ENCODE measurements around the gene HPS5. TPM values are rescaled to one million over a fixed set of nuclear protein-coding genes. Genes with fewer than 3 reads are reported as not detected.
"Not testable (repeated sequence)": the region's sequence is repeated elsewhere in the genome, so short reads cannot be mapped to it uniquely, and the experiment has no call there.

Gene HPS5
- total RNA-seq, 1 donor from 2014 or later = 14.7 TPM

- no peak for DNase-seq (ENCODE audit: low spot score)
- Mint-ChIP-seq H3K4me1 (ENCODE audit: unreplicated experiment) (no peaks in the 10 kb centered on the region), H3K9me3 (ENCODE audit: unreplicated experiment) (no peaks in the 10 kb centered on the region), H3K27me3 (ENCODE audit: unreplicated experiment) (no peaks in the 10 kb centered on the region), H3K27ac (ENCODE audit: unreplicated experiment) (no peak overlapping the region), H3K36me3 (ENCODE audit: low read depth, unreplicated experiment) (peaks cover 8% of the 10 kb centered on the region), H3K4me3 (ENCODE audit: unreplicated experiment) (no peak overlapping the region)
- TF ChIP-seq, protein P1, sequence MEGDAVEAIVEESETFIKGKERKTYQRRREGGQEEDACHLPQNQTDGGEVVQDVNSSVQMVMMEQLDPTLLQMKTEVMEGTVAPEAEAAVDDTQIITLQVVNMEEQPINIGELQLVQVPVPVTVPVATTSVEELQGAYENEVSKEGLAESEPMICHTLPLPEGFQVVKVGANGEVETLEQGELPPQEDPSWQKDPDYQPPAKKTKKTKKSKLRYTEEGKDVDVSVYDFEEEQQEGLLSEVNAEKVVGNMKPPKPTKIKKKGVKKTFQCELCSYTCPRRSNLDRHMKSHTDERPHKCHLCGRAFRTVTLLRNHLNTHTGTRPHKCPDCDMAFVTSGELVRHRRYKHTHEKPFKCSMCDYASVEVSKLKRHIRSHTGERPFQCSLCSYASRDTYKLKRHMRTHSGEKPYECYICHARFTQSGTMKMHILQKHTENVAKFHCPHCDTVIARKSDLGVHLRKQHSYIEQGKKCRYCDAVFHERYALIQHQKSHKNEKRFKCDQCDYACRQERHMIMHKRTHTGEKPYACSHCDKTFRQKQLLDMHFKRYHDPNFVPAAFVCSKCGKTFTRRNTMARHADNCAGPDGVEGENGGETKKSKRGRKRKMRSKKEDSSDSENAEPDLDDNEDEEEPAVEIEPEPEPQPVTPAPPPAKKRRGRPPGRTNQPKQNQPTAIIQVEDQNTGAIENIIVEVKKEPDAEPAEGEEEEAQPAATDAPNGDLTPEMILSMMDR (IDR thresholded peaks at IDR 0.05; ENCODE audit: unreplicated experiment) = no peak
Measured at GRCh38 chr11:18270102-18270501, 51.8 kb downstream of the HPS5 start.

DNA sequence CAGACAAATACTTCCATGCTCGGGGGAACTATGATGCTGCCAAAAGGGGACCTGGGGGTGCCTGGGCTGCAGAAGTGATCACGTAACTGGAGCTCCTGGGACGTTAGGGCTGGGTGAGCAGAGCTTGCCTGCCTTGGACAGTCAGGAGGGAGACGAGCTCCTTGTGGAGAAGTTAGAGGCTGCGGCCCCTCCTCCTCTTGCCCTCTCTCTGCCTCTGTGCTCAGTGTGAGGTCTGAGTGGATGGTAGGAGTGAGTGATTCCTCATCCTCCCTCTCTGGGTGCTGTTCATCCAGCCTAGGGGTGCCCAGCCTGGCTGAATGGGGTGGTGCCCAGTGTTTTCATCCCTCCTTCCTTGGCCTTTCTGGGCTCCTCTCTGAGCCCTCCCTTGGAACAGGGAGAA lies 52.7 kb downstream of the HPS5 start:
- H3K27ac Mint-ChIP-seq (ENCODE audit: unreplicated experiment); H3K9me3 Mint-ChIP-seq (ENCODE audit: unreplicated experiment); H3K27me3 Mint-ChIP-seq (ENCODE audit: unreplicated experiment); H3K36me3 Mint-ChIP-seq (ENCODE audit: low read depth, unreplicated experiment); H3K4me1 Mint-ChIP-seq (ENCODE audit: unreplicated experiment); H3K4me3 Mint-ChIP-seq (ENCODE audit: unreplicated experiment); DNase-seq (ENCODE audit: low spot score): not testable (repeated sequence)

GRCh38 chr11:18267335-18268133 lies 54.4 kb downstream of the HPS5 start:
- not testable (repeated sequence) for H3K4me1 Mint-ChIP-seq (ENCODE audit: unreplicated experiment); H3K9me3 Mint-ChIP-seq (ENCODE audit: unreplicated experiment); DNase-seq (ENCODE audit: low spot score); H3K27ac Mint-ChIP-seq (ENCODE audit: unreplicated experiment); H3K27me3 Mint-ChIP-seq (ENCODE audit: unreplicated experiment); H3K36me3 Mint-ChIP-seq (ENCODE audit: low read depth, unreplicated experiment); H3K4me3 Mint-ChIP-seq (ENCODE audit: unreplicated experiment)

DNA sequence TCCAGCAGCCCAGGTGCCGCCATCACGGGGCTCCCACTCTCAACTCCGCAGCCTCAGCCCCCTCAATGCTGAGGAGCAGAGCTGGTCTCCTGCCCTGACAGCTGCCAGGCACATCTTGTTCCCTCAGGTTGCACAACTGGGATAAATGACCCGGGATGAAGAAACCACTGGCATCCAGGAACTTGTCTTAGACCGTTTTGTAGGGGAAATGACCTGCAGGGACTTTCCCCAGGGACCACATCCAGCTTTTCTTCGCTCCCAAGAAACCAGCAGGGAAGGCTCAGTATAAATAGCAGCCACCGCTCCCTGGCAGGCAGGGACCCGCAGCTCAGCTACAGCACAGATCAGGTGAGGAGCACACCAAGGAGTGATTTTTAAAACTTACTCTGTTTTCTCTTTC lies 56.0 kb downstream of the HPS5 start, which contains the start of gene SAA1:
TSS of gene SAA1 (plus strand) at position 316 of the 400 bp plus-strand sequence. CDS start 624 bp downstream, outside the sequence.
- H3K9me3 Mint-ChIP-seq (ENCODE audit: unreplicated experiment) = no peaks in the 10 kb centered on the region
- TF ChIP-seq, protein P1 (IDR thresholded peaks at IDR 0.05; ENCODE audit: unreplicated experiment) = no peak
- no peak within 1 kb of the TSS for H3K4me3 Mint-ChIP-seq (ENCODE audit: unreplicated experiment)
- no peaks in the 10 kb centered on the region for H3K27me3 Mint-ChIP-seq (ENCODE audit: unreplicated experiment)
- no peak within 1 kb of the TSS for H3K27ac Mint-ChIP-seq (ENCODE audit: unreplicated experiment)
- peaks cover 3% of the 10 kb centered on the region for H3K36me3 Mint-ChIP-seq (ENCODE audit: low read depth, unreplicated experiment)
- no peaks in the 10 kb centered on the region for H3K4me1 Mint-ChIP-seq (ENCODE audit: unreplicated experiment)
- no peak for DNase-seq (ENCODE audit: low spot score)

GRCh38 chr11:18264677-18265555 lies 57.0 kb downstream of the HPS5 start:
- TF ChIP-seq, protein P1 (IDR thresholded peaks at IDR 0.05; ENCODE audit: unreplicated experiment) = no peak
- Mint-ChIP-seq H3K4me1 (ENCODE audit: unreplicated experiment) (no peaks in the 10 kb centered on the region), H3K36me3 (ENCODE audit: low read depth, unreplicated experiment) (no peaks in the 10 kb centered on the region), H3K9me3 (ENCODE audit: unreplicated experiment) (no peaks in the 10 kb centered on the region), H3K4me3 (ENCODE audit: unreplicated experiment) (no peak overlapping the region), H3K27ac (ENCODE audit: unreplicated experiment) (peak overlapping the region; percentile 61), H3K27me3 (ENCODE audit: unreplicated experiment) (no peaks in the 10 kb centered on the region)
- DNase-seq (ENCODE audit: low spot score) = no peak

Data from endothelial cell (in vitro differentiated cells).